ENCODE data around the gene VASH2. TPM values are rescaled to one million over a fixed set of nuclear protein-coding genes. Genes with fewer than 3 reads are reported as not detected.

Gene VASH2
- total RNA-seq, 4 donors from 2014 or later, result 0.38 to 1.5 (median 1.1) TPM; not detected in 1

DNA sequence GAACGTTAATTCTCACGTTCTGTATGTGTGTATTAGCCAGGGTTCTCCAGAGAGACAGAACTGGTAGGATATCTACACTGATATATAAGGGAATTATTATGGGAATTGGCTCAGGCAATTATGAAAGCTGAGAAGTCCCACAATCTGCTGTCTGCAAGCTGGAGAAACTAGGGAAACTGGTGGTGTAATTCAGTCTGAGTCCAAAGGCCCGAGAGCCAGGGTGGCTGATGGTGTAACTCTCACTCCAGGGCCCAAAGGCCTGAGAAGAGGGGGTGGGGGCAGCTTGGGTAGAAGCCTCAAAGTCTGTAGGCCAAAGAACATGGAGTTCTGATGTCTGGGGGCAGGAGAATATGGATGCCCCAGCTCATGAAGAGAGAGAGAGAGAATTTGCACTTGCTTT, 13.3 kb upstream of the VASH2 start:
- TF ChIP-seq, protein P1, sequence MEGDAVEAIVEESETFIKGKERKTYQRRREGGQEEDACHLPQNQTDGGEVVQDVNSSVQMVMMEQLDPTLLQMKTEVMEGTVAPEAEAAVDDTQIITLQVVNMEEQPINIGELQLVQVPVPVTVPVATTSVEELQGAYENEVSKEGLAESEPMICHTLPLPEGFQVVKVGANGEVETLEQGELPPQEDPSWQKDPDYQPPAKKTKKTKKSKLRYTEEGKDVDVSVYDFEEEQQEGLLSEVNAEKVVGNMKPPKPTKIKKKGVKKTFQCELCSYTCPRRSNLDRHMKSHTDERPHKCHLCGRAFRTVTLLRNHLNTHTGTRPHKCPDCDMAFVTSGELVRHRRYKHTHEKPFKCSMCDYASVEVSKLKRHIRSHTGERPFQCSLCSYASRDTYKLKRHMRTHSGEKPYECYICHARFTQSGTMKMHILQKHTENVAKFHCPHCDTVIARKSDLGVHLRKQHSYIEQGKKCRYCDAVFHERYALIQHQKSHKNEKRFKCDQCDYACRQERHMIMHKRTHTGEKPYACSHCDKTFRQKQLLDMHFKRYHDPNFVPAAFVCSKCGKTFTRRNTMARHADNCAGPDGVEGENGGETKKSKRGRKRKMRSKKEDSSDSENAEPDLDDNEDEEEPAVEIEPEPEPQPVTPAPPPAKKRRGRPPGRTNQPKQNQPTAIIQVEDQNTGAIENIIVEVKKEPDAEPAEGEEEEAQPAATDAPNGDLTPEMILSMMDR (IDR thresholded peaks at IDR 0.05; ENCODE audit: low read depth), result no peak

DNA sequence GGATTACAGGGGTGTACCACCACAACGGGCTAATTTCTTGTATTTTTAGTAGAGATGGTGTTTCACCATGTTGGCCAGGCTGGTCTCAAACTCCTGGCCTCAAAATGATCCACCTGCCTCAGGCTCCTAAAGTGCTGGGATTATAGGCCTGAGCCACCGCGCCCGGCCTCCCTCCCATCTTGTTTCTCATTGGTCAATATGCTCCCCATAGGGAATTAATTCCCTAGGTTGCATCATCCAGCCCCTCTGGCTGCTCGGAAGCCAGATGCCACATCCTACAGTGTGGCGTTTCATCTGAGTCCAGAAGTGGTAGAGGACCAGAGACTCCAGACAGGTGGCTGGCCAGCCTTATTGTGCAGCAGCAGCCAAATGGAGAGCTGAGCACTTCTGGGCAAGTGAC, 11.5 kb upstream of the VASH2 start:
- TF ChIP-seq, protein P1 (IDR thresholded peaks at IDR 0.05; ENCODE audit: low read depth), result no peak

DNA sequence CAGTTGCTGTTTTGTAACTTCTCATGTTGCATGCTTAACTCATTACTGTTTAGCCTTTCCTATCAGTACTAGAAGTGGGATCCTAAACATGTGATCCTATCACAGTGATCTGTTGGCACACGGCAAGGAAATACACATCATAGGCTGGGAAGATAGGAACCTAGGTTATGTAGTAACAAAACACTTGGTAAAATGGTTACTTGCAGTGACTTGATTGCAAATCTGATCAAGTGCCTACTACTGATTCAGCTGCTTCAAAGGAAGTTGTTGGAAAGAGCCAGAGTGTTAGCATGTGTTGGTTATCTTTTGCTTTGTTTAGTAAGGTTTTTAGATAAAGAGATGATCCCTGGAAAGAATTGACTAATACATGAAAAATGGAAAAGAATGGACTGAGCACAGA, 8.9 kb upstream of the VASH2 start:
- TF ChIP-seq, protein P1 (IDR thresholded peaks at IDR 0.05; ENCODE audit: low read depth), result no peak

DNA sequence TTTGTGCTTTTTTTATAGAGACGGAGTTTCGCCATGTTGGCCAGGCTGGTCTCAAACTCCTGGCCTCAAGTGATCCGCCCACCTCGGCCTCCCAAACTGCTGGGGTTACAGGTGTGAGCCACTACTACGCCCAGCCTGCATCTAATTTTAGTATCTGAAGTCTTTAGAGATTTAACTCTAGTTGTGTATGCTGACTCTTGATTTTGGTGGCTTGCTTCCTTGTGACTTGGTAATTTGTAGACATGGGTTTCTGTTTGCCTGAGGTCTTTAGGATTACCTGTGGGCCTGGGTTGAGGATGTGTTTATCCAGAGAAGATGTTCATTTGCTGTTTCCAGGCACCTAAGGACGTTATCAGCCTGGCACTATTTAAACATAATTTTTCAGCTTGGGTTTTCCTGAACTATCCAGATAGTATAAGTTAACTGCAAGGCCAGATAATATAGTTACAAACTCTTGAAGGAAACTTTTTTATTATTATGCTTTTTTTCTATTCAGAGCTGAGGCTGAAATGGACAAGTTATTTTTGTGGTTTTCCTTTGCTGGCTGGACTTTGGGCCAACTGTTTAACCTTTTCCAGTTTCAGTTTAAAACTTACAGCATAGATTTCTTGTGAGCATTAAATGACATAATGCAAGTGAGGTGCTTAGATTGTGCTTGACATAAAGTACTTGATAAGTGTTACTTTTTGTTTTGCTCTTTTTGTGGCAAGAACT, 7.5 kb upstream of the VASH2 start:
- TF ChIP-seq, protein P1 (IDR thresholded peaks at IDR 0.05; ENCODE audit: low read depth), result no peak

DNA sequence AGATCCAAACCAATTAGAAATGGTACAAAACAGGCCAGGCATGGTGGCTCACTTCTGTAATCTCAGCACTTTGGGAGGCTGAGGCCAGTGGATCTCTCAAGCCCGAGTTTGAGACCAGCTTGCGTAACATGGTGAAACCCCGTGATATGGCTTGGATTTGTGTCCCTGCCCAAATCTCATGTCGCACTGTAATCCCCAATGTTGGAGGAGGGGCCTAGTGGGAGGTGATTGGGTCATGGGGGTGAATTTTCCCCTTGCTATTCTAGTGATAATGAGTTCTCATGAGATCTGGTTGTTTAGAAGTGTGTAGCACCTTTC, 7.0 kb upstream of the VASH2 start:
- TF ChIP-seq, protein P1 (IDR thresholded peaks at IDR 0.05; ENCODE audit: low read depth), result no peak

DNA sequence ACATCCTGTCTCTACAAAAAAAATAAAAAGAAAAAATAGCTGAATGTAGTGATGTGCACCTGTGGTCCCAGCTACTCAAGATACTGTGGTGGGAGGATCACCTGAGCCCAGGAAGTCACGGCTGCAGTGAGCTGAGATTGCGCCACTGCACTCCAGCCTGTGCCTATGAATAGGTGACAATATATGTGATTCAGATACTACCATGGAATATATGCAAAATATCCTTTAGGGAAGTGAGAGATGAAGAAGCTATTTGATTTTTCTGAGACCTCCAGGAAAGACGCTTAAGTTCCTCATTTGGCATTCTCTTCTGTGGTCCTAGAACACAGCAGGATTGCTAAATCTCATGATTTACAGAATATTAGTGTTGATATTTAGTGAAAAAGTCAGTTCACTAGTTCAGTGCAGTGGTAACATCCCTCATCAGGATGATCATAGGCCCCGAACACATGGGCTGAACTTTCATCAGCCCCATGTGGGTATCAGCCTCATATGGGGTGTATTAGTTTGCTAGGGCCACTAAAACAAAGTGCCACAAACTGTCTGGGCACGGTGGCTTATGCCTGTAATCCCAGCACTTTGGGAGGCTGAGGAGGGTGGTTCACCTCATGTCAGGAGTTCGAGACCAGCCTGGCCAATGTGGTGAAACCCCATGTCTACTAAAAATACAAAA, 6.0 kb upstream of the VASH2 start:
- TF ChIP-seq, protein P1 (IDR thresholded peaks at IDR 0.05; ENCODE audit: low read depth), result no peak

DNA sequence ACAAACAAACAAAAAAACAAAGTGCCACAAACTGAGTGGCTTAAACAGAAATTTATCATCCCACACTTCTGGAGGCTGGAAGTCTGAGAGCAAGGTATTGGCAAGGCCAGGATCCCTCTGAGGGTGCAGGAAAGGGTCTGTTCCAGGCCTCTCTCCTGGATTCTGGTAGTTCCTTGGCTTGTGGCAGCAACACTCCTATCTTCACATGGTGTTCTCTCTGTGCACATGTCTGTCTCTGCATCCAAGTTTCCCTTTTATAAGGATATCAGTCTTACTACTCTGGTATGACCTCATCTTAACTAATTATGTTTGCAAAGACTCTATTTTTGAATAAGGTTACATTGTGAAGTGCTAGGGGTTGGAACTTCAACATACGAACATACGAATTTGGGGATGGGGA, 5.3 kb upstream of the VASH2 start:
- TF ChIP-seq, protein P1 (IDR thresholded peaks at IDR 0.05; ENCODE audit: low read depth), result no peak

All from subcutaneous adipose tissue (tissue), 4 donors.